Ramos (cell line): Measurements from ENCODE around the gene MAGIX.

Source experiments
- in situ Hi-C: fragments of 300-500 bp; cut with MboI; formaldehyde crosslinking; loops from one replicate; pipeline ENCODE4 v1.14.3; 2022; ENCODE audit warnings: low sequenced_read_pairs; ENCODE audit not compliant: unreplicated experiment

MAGIX gene

DNA sequence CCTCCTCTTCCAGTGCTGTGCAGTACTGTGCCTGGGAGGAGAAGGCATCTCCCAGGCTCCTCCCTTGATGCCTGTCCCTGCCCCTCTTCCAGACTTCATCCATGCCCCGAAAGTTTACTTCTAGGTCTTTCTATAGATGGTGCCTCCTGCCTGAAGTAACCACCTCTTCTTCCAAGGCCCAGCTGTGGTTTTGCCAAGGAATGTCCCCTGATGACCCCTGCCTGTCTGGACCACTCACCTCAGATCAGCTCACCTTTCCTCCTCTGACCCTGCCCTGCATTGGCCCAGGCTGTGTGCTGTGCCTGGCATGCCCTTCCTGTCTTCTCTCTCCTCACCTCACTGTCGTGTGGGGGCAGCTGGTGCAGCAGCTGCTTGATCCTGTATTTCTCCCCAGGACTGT lies 16.8 kb downstream of the MAGIX start:
- in situ Hi-C loops = no loop called here

GRCh38 chrX:49183701-49184281 lies 21.2 kb downstream of the MAGIX start:
- in situ Hi-C loops = no loop called here

DNA sequence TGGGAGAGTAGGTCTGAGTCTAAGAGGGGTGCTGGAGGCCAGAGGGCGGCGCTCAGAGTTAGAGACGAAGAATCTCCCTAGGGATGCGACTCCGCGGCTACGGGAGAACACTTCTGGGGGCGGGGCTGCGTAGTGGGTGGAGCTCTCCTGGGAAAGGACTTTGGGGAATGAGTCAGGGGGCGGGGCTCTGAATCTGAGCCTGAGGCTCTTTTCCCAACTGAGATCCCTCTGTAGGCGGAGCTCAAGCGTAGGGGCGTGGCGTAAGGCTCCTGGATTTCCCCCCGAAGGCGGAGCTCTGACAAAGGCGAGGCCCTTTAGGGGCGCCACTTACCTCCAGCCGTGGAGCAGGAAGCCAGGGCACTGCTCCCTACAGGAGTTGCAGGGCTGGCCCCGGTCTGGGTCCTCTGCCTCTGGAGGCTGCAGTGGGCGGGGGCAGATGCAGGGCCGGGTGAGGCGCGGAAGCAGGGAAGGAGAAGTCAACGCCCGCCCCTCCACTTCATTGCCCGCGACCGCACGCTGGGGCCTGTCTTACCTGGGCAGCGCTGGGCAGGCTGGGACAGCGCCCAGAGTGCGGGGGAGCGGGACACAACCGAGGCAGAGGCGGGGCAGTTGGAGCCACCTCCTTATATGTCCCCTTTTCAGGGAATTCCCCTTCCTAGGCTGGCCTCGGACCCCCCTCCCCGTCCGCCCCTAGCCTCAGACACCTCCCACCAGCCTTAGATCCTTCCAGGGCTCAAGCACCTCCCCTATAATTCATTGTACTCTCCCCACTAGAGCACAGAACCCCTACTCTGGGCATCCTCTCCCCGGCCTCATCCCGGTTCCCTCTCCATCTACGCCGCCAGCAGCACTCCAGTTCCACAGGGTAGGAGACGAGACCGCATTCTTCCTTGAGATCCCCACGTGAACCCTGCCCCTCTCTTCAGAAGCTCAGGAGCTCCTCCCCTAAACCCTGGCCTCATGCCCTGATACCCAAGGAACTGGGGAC lies 22.0 kb downstream of the MAGIX start:
- in situ Hi-C loops = no loop called here

DNA sequence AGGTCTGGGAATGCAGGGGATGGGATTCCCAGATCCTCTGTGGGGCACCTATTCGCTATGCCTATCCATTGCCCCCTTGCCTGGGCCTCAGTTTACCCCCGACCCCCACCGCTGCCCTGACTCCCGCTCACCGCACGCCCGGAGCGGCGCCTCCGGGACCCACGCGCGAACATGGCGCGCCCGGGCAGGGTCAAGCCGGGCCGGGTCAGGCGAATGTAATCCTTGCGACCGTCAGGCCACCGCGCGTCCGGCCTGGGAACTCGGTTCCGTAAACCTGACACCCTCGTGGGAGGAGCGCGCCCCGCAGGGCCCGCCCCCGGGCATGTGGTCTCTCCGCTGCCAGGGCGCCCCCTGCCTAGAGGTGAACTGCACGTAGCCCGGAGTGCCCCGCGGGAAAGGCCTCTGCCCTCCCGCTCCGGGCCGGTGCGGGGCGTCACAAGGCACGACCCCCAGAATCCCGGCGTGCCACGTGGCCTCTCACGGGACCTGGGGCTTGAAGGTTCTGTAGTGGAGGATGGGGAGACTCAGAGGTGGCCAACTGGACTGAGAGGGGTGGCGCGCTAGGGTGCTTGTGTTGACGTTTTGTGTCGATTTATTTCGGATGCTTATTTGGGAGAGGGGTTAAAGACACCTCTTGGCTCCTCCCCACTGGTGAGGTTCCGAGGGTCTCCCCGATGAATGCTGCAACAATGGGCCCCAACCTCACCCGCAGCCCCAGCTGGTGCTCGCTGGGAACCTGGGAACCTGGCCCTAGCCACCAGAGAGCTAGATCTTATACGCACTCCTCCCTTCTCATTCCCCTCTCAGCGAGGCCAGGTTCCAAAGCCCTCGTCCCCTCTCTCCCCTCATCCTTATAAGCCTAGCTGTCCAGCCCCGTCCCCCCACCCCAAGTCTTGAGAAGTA lies 23.8 kb downstream of the MAGIX start, which contains the start of gene PRICKLE3:
TSS of gene PRICKLE3 (minus strand) at position 249 of the 903 bp plus-strand sequence. CDS start at position 173, 76 bp downstream.
- in situ Hi-C loops = no loop called here

DNA sequence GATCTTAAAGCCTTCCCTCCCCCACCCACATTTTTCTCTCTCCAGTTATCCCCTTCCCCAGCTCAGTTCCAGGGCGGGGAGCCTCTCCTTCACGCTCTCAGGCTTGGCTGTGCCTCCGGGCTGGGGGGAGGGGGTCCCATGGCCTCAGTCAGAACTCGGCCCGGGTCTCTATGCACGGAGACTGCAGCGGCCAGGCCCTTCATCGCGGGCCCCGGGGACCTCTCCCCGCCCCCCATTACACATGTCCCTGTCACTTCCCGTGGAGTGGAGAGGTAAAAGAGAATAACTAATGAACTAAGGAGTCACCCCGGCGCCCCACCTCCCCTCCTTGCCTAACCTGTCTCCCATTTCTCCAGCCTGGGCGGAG lies 24.5 kb downstream of the MAGIX start:
- in situ Hi-C loops = no loop called here

DNA sequence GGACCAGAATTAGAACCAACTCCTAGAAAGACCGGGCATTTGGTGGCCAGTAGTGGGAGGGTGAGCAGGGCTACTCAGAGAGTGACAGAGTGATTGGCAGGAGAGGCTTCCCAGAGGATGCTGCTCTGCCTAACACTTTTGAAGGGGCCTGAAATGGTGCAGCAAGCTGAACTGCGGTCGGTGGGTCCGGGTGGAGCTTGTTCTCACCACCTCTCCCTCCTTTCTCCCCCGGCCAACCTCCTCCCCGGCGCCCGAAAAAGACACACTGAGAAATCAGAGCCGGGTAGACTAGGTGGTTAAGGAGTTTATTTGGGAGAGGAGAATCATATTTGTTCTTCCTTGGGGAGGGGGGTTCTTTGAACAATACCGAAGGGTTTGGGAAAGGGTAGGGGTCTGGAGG lies 25.0 kb downstream of the MAGIX start:
- in situ Hi-C loops = no loop called here

DNA sequence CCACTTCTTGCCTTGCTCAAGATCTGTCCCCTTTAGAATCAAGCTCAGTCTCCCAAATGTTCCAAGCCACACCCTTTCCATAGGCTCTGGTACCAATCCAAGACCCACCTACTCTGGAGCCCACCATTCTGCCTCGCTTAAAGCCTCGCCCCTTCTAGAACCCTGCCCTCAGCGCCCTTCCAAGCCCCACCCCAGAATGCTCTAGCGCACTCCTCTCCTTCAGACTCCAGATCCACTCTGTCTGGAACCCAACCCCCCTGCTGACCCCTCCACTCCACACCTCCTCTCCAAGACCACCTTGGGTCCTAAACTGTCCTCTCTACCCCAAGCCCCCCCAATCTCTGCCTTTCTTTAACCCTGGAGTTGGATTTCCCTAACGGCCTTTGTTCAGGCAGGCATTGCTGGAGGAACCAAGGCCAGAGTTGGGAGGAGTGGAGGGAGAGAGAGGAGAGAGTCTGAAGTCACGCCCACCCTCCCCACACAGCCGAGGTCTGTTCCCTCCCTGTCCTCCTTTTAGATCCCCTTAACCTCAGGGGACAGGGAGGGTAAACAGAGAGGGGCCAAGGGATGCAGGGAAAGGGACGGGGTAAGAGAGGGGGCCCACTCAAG lies 26.0 kb downstream of the MAGIX start:
- in situ Hi-C loops = no loop called here

DNA sequence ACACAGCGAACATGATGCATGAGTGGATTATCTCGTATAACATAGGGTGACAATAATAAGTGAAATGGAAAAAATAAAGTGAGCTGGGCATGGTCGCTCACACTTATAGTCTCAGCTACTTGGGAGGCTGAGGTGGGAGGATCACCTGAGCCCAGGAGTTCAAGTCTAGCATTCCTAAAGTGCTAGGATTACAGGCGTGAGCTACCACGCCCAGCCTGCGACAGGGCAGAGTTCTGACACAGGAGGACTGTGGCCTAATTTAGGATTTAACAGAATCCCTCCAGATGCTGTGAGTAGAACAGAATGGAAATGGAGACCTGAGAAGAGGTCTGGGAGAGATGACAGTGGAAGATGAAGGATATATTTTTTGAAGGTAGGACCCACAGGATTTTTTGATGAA lies 27.0 kb downstream of the MAGIX start:
- in situ Hi-C loops = no loop called here

DNA sequence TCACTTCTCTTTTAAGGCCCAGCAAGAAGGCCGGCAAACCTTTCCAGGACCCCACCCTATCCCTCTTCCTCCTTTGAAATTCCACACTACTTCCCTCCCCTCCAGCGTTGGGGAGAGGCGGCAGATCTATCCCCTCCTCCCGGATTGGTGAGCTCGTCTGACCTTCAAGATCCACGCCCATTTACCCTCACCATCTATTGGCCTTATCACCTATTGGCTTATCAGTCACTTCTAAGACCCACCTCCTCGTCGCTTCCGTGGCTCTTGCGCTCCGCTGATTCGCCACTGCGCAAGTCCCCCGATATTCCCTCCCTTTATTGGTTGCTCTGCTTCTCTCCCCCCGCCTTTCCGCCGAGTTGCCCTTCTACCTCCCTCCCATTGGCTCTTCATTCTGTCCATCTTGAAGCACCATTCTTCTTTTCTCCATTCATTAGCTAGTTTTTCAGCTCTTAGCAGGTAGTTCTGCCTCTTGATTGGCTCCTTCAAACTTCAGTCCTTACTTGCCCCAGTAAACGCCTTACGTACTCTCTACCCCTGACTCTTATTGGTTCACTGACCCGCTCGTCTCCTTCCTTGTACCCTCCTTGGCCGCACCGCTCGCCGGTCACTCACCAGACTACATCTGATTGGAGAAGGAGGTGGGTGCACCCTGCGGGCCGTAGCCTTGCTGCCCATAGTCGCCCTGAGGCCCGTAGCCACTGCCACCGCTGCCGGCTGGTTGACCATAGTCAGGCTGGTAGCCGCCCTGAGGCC lies 28.4 kb downstream of the MAGIX start:
- in situ Hi-C loops = no loop called here

GRCh38 chrX:49191574-49192011 lies 29.0 kb downstream of the MAGIX start:
- in situ Hi-C loops = no loop called here

DNA sequence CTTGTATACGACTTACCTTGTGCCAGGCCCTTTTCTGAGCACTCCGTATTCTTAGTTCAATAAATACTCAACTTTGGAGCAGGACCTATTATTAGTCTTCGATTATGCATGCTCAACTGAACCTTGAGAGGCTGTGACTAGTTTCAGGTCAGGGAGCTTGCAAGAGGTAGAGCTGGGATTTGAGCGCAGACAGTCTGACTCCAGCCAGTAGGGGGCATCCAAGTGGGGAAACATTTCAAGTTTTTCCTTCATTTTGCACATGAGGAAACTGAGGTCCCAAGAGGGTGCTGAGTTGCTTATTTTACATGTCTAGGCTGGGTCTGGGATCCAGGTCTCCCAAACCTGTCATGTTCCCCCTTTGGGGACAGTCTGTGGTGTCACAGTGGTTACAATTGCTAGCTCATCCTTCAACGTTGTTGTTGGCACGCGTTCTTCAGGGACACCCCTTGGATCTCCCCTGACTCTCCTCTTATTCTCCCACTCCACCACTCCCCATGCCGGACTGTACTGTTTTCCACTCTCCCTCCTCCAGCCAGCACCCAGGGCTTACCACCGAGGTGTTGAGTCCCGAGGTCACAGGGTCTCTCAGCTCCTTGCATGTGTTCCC lies 30.3 kb downstream of the MAGIX start:
- in situ Hi-C loops = no loop called here

DNA sequence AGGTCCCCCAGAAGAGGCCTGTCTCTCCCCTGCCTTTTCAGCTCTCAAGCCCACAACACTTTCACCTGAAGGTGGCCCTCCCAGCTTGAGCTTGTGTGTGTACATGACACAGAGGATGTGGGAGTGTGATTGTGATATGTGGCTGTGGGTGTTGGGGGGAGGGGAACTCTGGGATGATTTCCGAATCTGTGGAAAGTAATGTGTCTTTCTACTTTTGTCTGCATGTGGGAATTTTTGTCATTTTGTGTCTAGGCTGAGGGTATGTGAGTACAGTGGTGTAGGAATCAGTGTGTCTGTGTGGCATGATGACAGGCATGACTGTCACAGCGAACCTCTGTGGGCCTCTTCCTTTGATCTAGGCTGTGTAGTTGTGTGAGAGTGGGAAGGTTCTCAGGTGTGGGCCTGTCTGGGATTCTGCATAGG lies 31.0 kb downstream of the MAGIX start:
- in situ Hi-C loops = no loop called here

- in situ Hi-C loops = no loop called here
Measured at GRCh38 chrX:49197543-49198087, 35.1 kb downstream of the MAGIX start.

DNA sequence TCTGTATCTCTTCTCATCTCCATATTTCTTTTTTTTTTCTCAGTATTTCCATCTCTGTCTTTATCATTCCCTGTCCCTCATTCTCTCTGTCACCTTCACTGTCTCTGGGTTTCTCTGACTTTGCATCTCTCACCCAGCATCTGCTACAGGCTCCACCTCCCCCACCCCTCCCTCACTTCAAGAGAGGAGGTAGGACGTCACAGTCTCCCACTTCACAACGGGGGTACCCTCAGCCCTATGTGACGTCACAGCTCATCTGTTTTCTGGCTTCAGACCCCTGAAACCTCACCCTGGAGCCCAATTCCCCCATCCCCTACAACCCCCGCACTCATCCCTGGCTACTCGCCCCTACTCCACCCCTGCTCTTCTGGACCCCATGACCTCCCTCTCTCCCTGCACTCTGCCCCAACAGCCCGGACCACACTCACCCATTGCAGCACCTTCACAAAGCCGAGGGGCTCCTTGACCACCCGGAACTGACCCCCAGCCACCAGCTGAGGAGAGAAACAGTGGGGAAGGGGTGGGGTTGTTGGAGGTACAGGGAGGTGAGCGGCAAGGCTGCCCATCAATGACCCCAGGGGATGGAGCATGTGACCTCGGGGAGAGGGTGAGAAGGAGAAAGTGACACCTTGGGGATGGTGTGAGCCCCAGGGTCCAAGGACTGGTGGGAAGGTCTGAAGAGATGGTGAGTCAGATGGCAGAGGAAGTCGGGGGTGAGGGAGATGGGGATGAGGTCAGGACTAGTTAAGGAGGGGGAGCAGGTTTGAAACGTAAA lies 36.2 kb downstream of the MAGIX start:
- in situ Hi-C loops = no loop called here

DNA sequence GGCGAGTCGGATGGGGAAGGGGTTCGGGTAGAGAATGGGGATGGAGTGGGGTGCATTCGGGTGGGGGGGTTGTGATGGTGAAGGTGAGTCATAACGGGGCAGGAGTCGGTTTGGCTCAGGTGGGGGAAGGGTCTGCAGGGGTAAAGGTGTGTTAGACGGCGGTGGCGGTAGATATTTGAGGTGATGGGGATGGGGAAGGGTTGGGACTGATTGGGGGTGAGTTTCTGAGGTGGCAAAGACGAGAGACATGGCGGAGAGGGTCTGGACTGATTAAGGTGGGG lies 36.7 kb downstream of the MAGIX start:
- in situ Hi-C loops = no loop called here

DNA sequence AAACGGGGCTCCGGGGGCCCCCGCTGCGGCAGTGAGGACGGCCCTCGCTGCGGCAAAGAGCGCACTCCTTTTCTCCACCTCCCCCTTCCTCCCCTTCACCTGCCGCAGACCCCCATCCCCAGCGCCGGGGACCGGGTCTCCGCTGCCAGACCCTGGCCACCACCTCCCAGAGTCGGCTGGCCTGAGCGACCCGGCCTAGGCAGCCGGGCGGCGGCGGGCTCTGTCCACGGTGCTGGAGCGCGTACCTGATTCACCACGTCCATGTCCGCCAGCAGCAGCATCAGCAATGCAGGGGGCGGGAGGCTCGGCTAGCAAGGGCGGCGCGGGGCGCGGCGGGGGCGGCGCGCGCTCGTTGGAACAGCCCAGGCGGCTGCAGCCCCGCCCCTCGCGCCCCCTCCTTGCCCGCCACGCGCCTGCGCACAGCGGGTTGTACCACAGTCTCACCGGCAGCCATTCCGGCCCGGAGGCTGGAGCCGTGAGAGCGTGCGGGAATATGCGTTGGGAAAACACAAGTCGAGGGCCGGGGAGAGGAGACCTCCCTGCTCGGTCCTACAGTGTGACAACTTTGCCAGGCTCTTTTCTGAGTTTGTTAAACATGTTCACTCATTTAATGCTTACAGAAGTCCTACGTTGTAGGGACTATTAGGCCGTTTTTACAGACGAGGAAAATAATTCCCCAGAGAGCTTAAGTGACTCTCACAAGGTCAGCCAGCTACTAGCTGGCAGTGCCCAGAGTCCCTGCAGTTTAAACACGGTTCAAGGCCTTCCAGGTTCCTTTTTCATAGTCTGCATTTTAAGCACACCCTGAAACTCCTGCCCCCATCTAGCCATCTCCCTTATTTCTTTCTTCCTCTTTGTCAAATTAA lies 37.6 kb downstream of the MAGIX start, which contains the start of gene SYP:
TSS of gene SYP (minus strand) at position 288 of the 866 bp plus-strand sequence. CDS start at position 281, 7 bp downstream.
- in situ Hi-C loops = no loop called here

DNA sequence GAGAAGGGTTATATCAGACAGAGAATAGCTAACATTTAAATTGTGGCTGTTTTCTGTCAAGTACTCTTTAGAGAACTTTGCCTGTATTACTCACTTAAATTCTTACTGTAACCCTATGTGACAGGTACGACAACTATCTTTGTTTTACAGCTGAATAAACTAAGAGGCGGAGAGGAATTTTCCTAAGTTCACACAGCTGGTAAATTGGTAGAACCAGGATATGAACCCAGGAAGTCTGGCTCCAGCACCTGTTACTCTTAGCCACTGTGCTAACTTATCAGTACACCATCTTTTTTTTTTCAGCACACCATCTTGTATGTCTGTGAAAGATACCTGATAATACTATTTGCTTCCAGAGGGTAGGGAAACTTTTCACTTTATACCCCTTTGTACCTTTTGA lies 39.5 kb downstream of the MAGIX start:
- in situ Hi-C loops = no loop called here
